NCI-H2029 treated with DMSO at 0.1 percent for 48 hours (cell line): ENCODE measurements around the gene KPNA5.
A peak's percentile ranks its signal among the peaks of the same experiment; 100 is the strongest.
"Not testable (repeated sequence)": the region's sequence is repeated elsewhere in the genome, so short reads cannot be mapped to it uniquely, and the experiment has no call there.

Experiments
- DNase-seq: peaks from one replicate; lab custom pipeline; 2025; lab: John Stamatoyannopoulos, UW

Gene KPNA5

GRCh38 chr6:116703888-116704287 is 22.9 kb downstream of the KPNA5 start:
- DNase-seq = not testable (repeated sequence)

GRCh38 chr6:116705917-116706316 is 24.9 kb downstream of the KPNA5 start:
- no peak for DNase-seq

GRCh38 chr6:116714296-116714695 is 33.3 kb downstream of the KPNA5 start:
- no peak for DNase-seq

GRCh38 chr6:116714761-116715160 is 33.8 kb downstream of the KPNA5 start:
- DNase-seq = no peak

GRCh38 chr6:116726947-116727346 is 45.9 kb downstream of the KPNA5 start:
- DNase-seq = no peak

GRCh38 chr6:116730513-116730912 is 49.5 kb downstream of the KPNA5 start:
- DNase-seq = no peak

GRCh38 chr6:116737004-116737403 is 56.0 kb downstream of the KPNA5 start:
- no peak for DNase-seq

GRCh38 chr6:116740486-116740885 is 59.5 kb downstream of the KPNA5 start:
- not testable (repeated sequence) for DNase-seq

- DNase-seq = no peak
Measured at GRCh38 chr6:116741571-116741970, 60.6 kb downstream of the KPNA5 start.

GRCh38 chr6:116745176-116745575 is 64.2 kb downstream of the KPNA5 start:
- no peak for DNase-seq

- DNase-seq = no peak
Measured at GRCh38 chr6:116761779-116762178, 80.8 kb downstream of the KPNA5 start.

GRCh38 chr6:116762235-116762634 is 81.2 kb downstream of the KPNA5 start:
- DNase-seq = no peak

GRCh38 chr6:116763048-116763447 is 82.0 kb downstream of the KPNA5 start:
- no peak for DNase-seq

- no peak for DNase-seq
Measured at GRCh38 chr6:116763906-116764628, 83.1 kb downstream of the KPNA5 start.

GRCh38 chr6:116764629-116764960 is 83.6 kb downstream of the KPNA5 start:
- no peak for DNase-seq

GRCh38 chr6:116764961-116765841 is 84.2 kb downstream of the KPNA5 start, which contains the start of gene FAM162B:
Gene FAM162B (minus strand): TSS chr6:116765719. CDS start chr6:116765576, 143 bp downstream.
- DNase-seq = no peak

GRCh38 chr6:116766506-116767176 is 85.6 kb downstream of the KPNA5 start:
- no peak for DNase-seq

- DNase-seq = no peak
Measured at GRCh38 chr6:116767715-116768114, 86.7 kb downstream of the KPNA5 start.

- no peak for DNase-seq
Measured at GRCh38 chr6:116772450-116772849, 91.4 kb downstream of the KPNA5 start.

GRCh38 chr6:116773886-116774285 is 92.9 kb downstream of the KPNA5 start:
- DNase-seq = no peak

- peak; percentile 99 for DNase-seq
Measured at GRCh38 chr6:116779573-116780164, 98.7 kb downstream of the KPNA5 start.

GRCh38 chr6:116783852-116784251 is 102.8 kb downstream of the KPNA5 start:
- no peak for DNase-seq
